Colonic mucosa (tissue), 4 donors: ENCODE measurements around the gene DPP6. TPM values are rescaled to one million over a fixed set of nuclear protein-coding genes. Genes with fewer than 3 reads are reported as not detected.
A peak's percentile ranks its signal among the peaks of the same experiment; 100 is the strongest.
"Not testable (repeated sequence)": the region's sequence is repeated elsewhere in the genome, so short reads cannot be mapped to it uniquely, and the experiment has no call there.

Experiments used
- DNase-seq: peaks from one replicate; pipeline ENCODE4 v3.0.0-alpha.2; 2020
- H3K27ac ChIP-seq: fragments of 200-600 bp; one replicate; pipeline ENCODE4 v1.8.0; 2021
- H3K27me3 ChIP-seq: fragments of 200-600 bp; one replicate; pipeline ENCODE4 v1.8.0; 2021
- H3K36me3 ChIP-seq: fragments of 200-600 bp; one replicate; pipeline ENCODE4 v1.8.0; 2021
- H3K4me1 ChIP-seq: fragments of 200-600 bp; one replicate; pipeline ENCODE4 v1.8.0; 2021; ENCODE audit warnings: mild to moderate bottlenecking
- H3K4me3 ChIP-seq: fragments of 200-600 bp; one replicate; pipeline ENCODE4 v1.8.0; 2021
- H3K9ac ChIP-seq, 2 donors: one replicate each; pipeline ENCODE4 v1.7.0; 2013; ENCODE audit warnings: control low read depth in 2 of 2, low read depth in 2 of 2, low read length in 2 of 2
- H3K9me3 ChIP-seq: fragments of 200-600 bp; one replicate; pipeline ENCODE4 v1.8.0; 2021
- CTCF ChIP-seq: fragments of 200-600 bp; IDR thresholded peaks from one replicate; pipeline ENCODE4 v1.8.0; 2022; ENCODE audit warnings: antibody characterized with exemption, mild to moderate bottlenecking
- intact Hi-C: fragments of 100-400 bp; cut with DNase I; formaldehyde crosslinking; loops from one replicate; pipeline ENCODE4 v1.14.1; 2022
- total RNA-seq, 2 donors: library from RNA; stranded (reverse); fragmentation: NEBNext Ultra II Directional in 1 of 2; extraction: Animal tissue kit (Norgen Biotek cat#: 25700) in 1 of 2; gene quantifications; one replicate each; pipeline ENCODE4 v1.2.1, GENCODE V29; 2021
- donor health status: healthy.
- donor health status: DM: no; HTN: no; CAD: no.
- donor health status: DM: no; HTN: no; CAD: no.

The DPP6 gene
- total RNA-seq, 2 donors from 2014 or later: 0.17 to 3.9 TPM

DNA sequence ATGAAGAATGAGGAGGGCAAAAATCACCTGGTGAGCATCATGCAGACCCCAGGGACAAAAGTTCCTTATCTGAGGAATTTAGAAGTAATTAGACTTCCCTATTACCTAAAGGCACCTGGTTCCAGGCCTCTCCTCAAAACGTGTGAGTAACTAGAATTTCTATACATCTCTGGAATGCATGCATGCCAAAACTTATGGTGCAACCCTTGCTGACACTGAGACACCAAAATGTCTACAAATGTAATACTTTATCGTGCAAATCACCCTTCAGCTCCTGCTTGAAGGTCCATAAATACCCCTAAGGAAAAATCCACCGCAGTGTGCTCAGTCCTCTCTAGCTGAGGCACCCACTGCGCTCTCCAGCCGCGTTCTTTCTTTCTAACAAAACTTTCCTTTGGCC, 866.5 kb downstream of the DPP6 start:
- no peaks in the 10 kb centered on the region for H3K36me3 ChIP-seq
- no peak for DNase-seq
- intact Hi-C loops: no loop called here
- no peak for TF ChIP-seq CTCF
- peaks cover 14% of the 10 kb centered on the region for H3K27me3 ChIP-seq
- no peak overlapping the region for H3K4me3 ChIP-seq
- no peaks in the 10 kb centered on the region for H3K9me3 ChIP-seq
- no peak overlapping the region for H3K27ac ChIP-seq
- H3K4me1 ChIP-seq: no peaks in the 10 kb centered on the region
- no peak overlapping the region for H3K9ac ChIP-seq

GRCh38 chr7:154919344-154920225, 867.4 kb downstream of the DPP6 start:
- H3K4me1 ChIP-seq: no peaks in the 10 kb centered on the region
- no peak overlapping the region for H3K4me3 ChIP-seq
- TF ChIP-seq CTCF: no peak
- no peaks in the 10 kb centered on the region for H3K9me3 ChIP-seq
- no peak overlapping the region for H3K27ac ChIP-seq
- H3K9ac ChIP-seq: no peak overlapping the region
- intact Hi-C loops: no loop called here
- no peaks in the 10 kb centered on the region for H3K36me3 ChIP-seq
- no peak for DNase-seq
- H3K27me3 ChIP-seq: peaks cover 7% of the 10 kb centered on the region

GRCh38 chr7:154922472-154922871, 870.3 kb downstream of the DPP6 start:
- H3K4me3 ChIP-seq, H3K36me3 ChIP-seq, H3K4me1 ChIP-seq, DNase-seq, intact Hi-C loops, H3K27ac ChIP-seq, H3K27me3 ChIP-seq, H3K9ac ChIP-seq, H3K9me3 ChIP-seq: not testable (repeated sequence)

GRCh38 chr7:154927624-154928125, 875.5 kb downstream of the DPP6 start:
- peak; percentile 51 for TF ChIP-seq CTCF
- H3K36me3 ChIP-seq: no peaks in the 10 kb centered on the region

DNA sequence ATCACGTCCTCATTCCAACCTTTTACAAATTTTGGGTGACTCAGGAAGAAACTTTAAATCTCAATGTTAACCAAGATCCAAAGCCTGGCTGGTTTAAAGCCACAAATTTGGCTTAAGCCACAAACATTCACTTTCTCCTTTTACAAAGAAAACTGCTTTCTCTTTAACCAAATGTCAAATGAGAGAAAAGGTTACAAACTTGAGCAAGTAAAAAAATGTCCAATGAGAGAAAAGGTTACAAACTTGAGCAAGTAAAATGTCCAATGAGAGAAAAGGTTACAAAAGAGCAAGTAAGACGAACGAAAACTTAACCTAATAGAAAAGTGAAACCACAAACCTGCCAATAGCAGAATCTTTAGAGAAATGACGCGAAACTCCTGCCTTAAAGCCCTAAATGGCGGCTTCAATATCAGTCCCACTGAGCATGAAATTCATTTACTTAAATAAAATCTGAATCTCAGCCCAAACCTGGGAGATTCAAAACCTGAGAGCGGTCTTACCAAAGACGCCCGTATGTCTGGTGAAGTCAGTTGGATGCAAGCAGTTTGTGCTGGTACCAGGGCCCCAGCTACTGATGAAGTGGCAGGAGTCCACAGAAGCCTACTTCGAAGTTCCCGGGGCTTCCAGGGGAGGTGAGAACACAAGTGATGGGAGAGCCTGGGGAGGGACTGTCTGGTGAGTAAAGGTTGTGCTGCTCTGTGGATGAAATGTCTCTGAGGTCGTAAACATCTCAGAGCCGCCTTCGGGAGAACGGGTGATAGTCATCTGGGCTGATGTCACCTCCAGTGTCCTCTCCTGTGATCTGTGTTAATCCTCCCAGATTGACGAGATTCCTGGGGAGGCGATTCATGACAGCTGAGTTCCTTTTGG, 876.2 kb downstream of the DPP6 start:
- peak; percentile 40 for DNase-seq
- peak overlapping the region; percentile 91 for H3K27ac ChIP-seq
- intact Hi-C loops: loop anchor here (5.0 kb wide), 2 partner anchors 74 to 264 kb away; partner anchors contain the start of gene PAXIP1
- H3K9ac ChIP-seq: peak overlapping the region; percentile 77 to 88
- H3K4me1 ChIP-seq: no peaks in the 10 kb centered on the region
- no peaks in the 10 kb centered on the region for H3K27me3 ChIP-seq
- no peaks in the 10 kb centered on the region for H3K36me3 ChIP-seq
- H3K9me3 ChIP-seq: no peaks in the 10 kb centered on the region
- no peak for TF ChIP-seq CTCF
- H3K4me3 ChIP-seq: peak overlapping the region; percentile 55

More at GRCh38 chr7:154927624-154928125, 875.5 kb downstream of the DPP6 start:
- Histone ChIP-seq H3K27ac (peak overlapping the region; percentile 91), H3K9me3 (no peaks in the 10 kb centered on the region), H3K9ac (peak overlapping the region; percentile 61 to 88), H3K27me3 (no peaks in the 10 kb centered on the region), H3K4me3 (peak overlapping the region; percentile 55), H3K4me1 (no peaks in the 10 kb centered on the region)
- peak; percentile 87 for DNase-seq
- intact Hi-C loops: loop anchor here (2.0 to 5.0 kb wide), 3 partner anchors 75 to 417 kb away; partner anchors contain the start of gene PAXIP1
